Keratinocyte (primary cell): ENCODE data around the gene EYS. TPM values are rescaled to one million over a fixed set of nuclear protein-coding genes. Genes with fewer than 3 reads are reported as not detected.

Source experiments
- DNase-seq: peaks from one replicate; pipeline ENCODE4 v3.0.0-alpha.2; 2011; ENCODE audit warnings: low read depth, missing footprints, low spot score
- FAIRE-seq: peaks from 2 replicates; lab custom pipeline; 2011; peaks lifted over from hg19 to GRCh38; lab: Jason Lieb, UNC
- H2AFZ ChIP-seq: 2 replicates; pipeline ENCODE4 v1.6.0; 2012; ENCODE audit warnings: low read length, control low read depth, inconsistent platforms; ENCODE audit not compliant: control insufficient read depth
- H3K27ac ChIP-seq: 2 replicates; pipeline ENCODE4 v1.5.1; 2011; ENCODE audit warnings: low read length; ENCODE audit not compliant: control insufficient read depth, insufficient read depth
- H3K27me3 ChIP-seq: 3 replicates; pipeline ENCODE4 v1.6.0; 2011; ENCODE audit warnings: low read length; ENCODE audit not compliant: control insufficient read depth, insufficient read depth; ENCODE audit errors: extremely low read depth
- H3K36me3 ChIP-seq, 2 experiments: 2 replicates in 1 of 2; 3 replicates in 1 of 2; pipeline ENCODE4 v1.5.1; 2011; ENCODE audit warnings: low read length in 2 of 2, mild to moderate bottlenecking in 1 of 2; ENCODE audit not compliant: control insufficient read depth in 2 of 2, insufficient read depth in 2 of 2; ENCODE audit errors: extremely low read depth in 1 of 2
- H3K4me1 ChIP-seq: 3 replicates; pipeline ENCODE4 v1.5.1; 2011; ENCODE audit warnings: low read length; ENCODE audit not compliant: control insufficient read depth, insufficient read depth; ENCODE audit errors: extremely low read depth
- H3K4me2 ChIP-seq: 3 replicates; pipeline ENCODE4 v1.6.0; 2011; ENCODE audit warnings: low read depth, low read length; ENCODE audit not compliant: control insufficient read depth, insufficient read depth; ENCODE audit errors: extremely low read depth
- H3K4me3 ChIP-seq, 3 experiments: fragments of 200-600 bp in 1 of 3; sonication (generic) in 1 of 3; 2 replicates in 2 of 3; 3 replicates in 1 of 3; pipeline ENCODE4 v1.5.1; 2011 to 2016; ENCODE audit warnings: low read length in 3 of 3, mild to moderate bottlenecking in 3 of 3, control low read depth in 2 of 3, inconsistent platforms in 1 of 3, low read depth in 1 of 3, mixed read lengths in 1 of 3, mixed run types in 1 of 3, moderate library complexity in 1 of 3; ENCODE audit not compliant: control insufficient read depth in 2 of 3, insufficient read depth in 2 of 3; ENCODE audit errors: extremely low read depth in 1 of 3
- H3K79me2 ChIP-seq: 2 replicates; pipeline ENCODE4 v1.6.0; 2012; ENCODE audit warnings: low read length; ENCODE audit not compliant: control insufficient read depth, insufficient read depth
- H3K9ac ChIP-seq: 3 replicates; pipeline ENCODE4 v1.6.0; 2011; ENCODE audit warnings: low read length; ENCODE audit not compliant: control insufficient read depth, insufficient read depth; ENCODE audit errors: extremely low read depth
- H3K9me1 ChIP-seq: 3 replicates; pipeline ENCODE4 v1.6.0; 2011; ENCODE audit warnings: low read length; ENCODE audit not compliant: control insufficient read depth, insufficient read depth; ENCODE audit errors: extremely low read depth
- H3K9me3 ChIP-seq: 2 replicates; pipeline ENCODE4 v1.5.1; 2012; ENCODE audit warnings: low read depth, low read length; ENCODE audit not compliant: control insufficient read depth
- H4K20me1 ChIP-seq: 3 replicates; pipeline ENCODE4 v1.6.0; 2011; ENCODE audit warnings: low read length; ENCODE audit not compliant: control insufficient read depth, insufficient read depth; ENCODE audit errors: extremely low read depth
- EZH2 ChIP-seq: IDR thresholded peaks from one replicate; pipeline ENCODE4 v1.6.1; 2012; ENCODE audit warnings: inconsistent platforms, mild to moderate bottlenecking, low read length, moderate library complexity
- dilution Hi-C: fragments of 300-500 bp; cut with MboI; formaldehyde crosslinking; loops from one replicate; pipeline ENCODE4 v1.7.0; 2020; ENCODE audit warnings: low sequenced_read_pairs; ENCODE audit not compliant: extremely low pct_ligation_motif_present
- polyA plus RNA-seq, 5 experiments: library from polyadenylated mRNA; depleted of rRNA in 3 of 5; stranded (reverse) in 3 of 5; stranded (forward) in 1 of 5; unstranded in 1 of 5; fragments of >200 nt; gene quantifications; 1 replicate in 1 of 5; 2 replicates in 3 of 5; 3 replicates in 1 of 5; pipeline versions ENCODE4 v1.2.1 to v1.2.3, GENCODE V29; 2011 to 2012; ENCODE audit warnings: missing spikeins in 2 of 5, low read depth in 1 of 5, low replicate concordance in 1 of 5
- TF ChIP-seq, protein P1 (sequence below), 3 experiments: IDR thresholded peaks in 1 of 3; conservative IDR thresholded peaks in 1 of 3; optimal IDR thresholded peaks in 1 of 3; 2 replicates in 2 of 3; 3 replicates in 1 of 3; pipeline versions ENCODE3 to v1.5.1; 2011; ENCODE audit warnings: low read length in 3 of 3, mild to moderate bottlenecking in 3 of 3, moderate library complexity in 2 of 3, control low read depth in 1 of 3, inconsistent platforms in 1 of 3; ENCODE audit not compliant: insufficient read depth in 2 of 3; ENCODE audit errors: extremely low read depth in 1 of 3

The EYS gene
- polyA plus RNA-seq, 1 donor (not counting 4 experiments of a cell fraction or from before 2014, with no cell fraction given), result 0.34 TPM

DNA sequence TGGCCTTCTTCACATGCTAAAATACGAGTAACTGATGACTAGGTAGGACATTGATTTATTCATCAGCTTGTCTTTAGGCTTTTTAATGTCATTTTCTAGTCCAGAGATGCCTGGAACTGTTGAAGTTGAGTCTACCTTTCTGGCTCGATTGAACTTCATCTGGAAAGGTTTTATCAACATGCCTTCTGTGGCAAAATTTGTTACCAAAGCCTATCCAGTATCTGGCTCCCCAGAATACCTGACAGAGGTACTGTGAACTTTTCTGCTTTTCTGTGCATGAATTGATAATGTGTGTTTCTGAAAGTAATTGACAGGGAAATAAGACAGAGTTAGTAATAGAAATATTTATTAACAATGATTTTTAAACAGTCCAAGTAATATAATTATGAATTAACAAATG is 2000.4 kb downstream of the EYS start:
- Histone ChIP-seq H3K9me3 (no peaks in the 10 kb centered on the region), H4K20me1 (no peaks in the 10 kb centered on the region), H2AFZ (no peak overlapping the region), H3K4me3 (no peak overlapping the region), H3K27ac (no peak overlapping the region), H3K36me3 (peaks cover 4 to 11% of the 10 kb centered on the region in 2 experiments), H3K4me2 (no peak overlapping the region), H3K9ac (no peak overlapping the region), H3K9me1 (no peaks in the 10 kb centered on the region), H3K79me2 (no peaks in the 10 kb centered on the region), H3K27me3 (no peaks in the 10 kb centered on the region), H3K4me1 (no peaks in the 10 kb centered on the region)
- TF ChIP-seq, protein P1, sequence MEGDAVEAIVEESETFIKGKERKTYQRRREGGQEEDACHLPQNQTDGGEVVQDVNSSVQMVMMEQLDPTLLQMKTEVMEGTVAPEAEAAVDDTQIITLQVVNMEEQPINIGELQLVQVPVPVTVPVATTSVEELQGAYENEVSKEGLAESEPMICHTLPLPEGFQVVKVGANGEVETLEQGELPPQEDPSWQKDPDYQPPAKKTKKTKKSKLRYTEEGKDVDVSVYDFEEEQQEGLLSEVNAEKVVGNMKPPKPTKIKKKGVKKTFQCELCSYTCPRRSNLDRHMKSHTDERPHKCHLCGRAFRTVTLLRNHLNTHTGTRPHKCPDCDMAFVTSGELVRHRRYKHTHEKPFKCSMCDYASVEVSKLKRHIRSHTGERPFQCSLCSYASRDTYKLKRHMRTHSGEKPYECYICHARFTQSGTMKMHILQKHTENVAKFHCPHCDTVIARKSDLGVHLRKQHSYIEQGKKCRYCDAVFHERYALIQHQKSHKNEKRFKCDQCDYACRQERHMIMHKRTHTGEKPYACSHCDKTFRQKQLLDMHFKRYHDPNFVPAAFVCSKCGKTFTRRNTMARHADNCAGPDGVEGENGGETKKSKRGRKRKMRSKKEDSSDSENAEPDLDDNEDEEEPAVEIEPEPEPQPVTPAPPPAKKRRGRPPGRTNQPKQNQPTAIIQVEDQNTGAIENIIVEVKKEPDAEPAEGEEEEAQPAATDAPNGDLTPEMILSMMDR (optimal IDR thresholded peaks at IDR 0.05 in 1 of 3, IDR thresholded peaks at IDR 0.05 in 1 of 3, conservative IDR thresholded peaks at IDR 0.05 in 1 of 3; ENCODE audit: extremely low read depth in 1 of 3, insufficient read depth in 2 of 3, low read length in 3 of 3), result no peak
- TF ChIP-seq EZH2, result no peak
- dilution Hi-C loops, result no loop called here
- DNase-seq, result no peak
- no peak for FAIRE-seq

GRCh38 chr6:63705707-63706106 is 2001.3 kb downstream of the EYS start:
- Histone ChIP-seq H4K20me1 (no peaks in the 10 kb centered on the region), H3K27ac (no peak overlapping the region), H3K9me3 (no peaks in the 10 kb centered on the region), H3K9ac (no peak overlapping the region), H3K9me1 (no peaks in the 10 kb centered on the region), H3K36me3 (peaks cover 4 to 11% of the 10 kb centered on the region in 2 experiments), H3K4me2 (no peak overlapping the region), H3K79me2 (no peaks in the 10 kb centered on the region), H3K4me1 (no peaks in the 10 kb centered on the region), H3K27me3 (no peaks in the 10 kb centered on the region), H3K4me3 (no peak overlapping the region), H2AFZ (no peak overlapping the region)
- DNase-seq (no peak), FAIRE-seq (no peak)
- no peak for TF ChIP-seq EZH2
- TF ChIP-seq, protein P1 (optimal IDR thresholded peaks at IDR 0.05 in 1 of 3, IDR thresholded peaks at IDR 0.05 in 1 of 3, conservative IDR thresholded peaks at IDR 0.05 in 1 of 3; ENCODE audit: extremely low read depth in 1 of 3, insufficient read depth in 2 of 3, low read length in 3 of 3), result no peak
- dilution Hi-C loops, result no loop called here
